DOHH2 (cell line): ENCODE measurements around the gene PMPCA.

Experiments
- H3F3A ChIP-seq: fragments of 200-600 bp; sonication (generic), shearing (Covaris generic); 2 replicates; pipeline ENCODE4 v1.6.0; 2016; ENCODE audit warnings: antibody characterized with exemption, mild to moderate bottlenecking; ENCODE audit not compliant: control insufficient read depth, insufficient read depth
- H3K27ac ChIP-seq: fragments of 200-600 bp; sonication (generic); 2 replicates; pipeline ENCODE4 v1.5.1; 2014; ENCODE audit warnings: low read depth, mild to moderate bottlenecking, low read length, moderate library complexity
- H3K27me3 ChIP-seq: fragments of 200-600 bp; sonication (generic); 2 replicates; pipeline ENCODE4 v1.6.1; 2014; ENCODE audit warnings: mild to moderate bottlenecking, low read length, mixed read lengths; ENCODE audit not compliant: control insufficient read depth
- H3K36me3 ChIP-seq: fragments of 200-600 bp; sonication (generic); 2 replicates; pipeline ENCODE4 v1.6.1; 2014; ENCODE audit warnings: mild to moderate bottlenecking, low read length, moderate library complexity, mixed read lengths; ENCODE audit not compliant: control insufficient read depth
- H3K4me1 ChIP-seq: fragments of 200-600 bp; sonication (generic); 2 replicates; pipeline ENCODE4 v1.6.1; 2014; ENCODE audit warnings: mild to moderate bottlenecking, low read length, mixed read lengths; ENCODE audit not compliant: control insufficient read depth
- H3K4me2 ChIP-seq: fragments of 200-600 bp; sonication (generic); 2 replicates; pipeline ENCODE4 v1.6.0; 2014; ENCODE audit warnings: mild to moderate bottlenecking, low read length, moderate library complexity
- H3K4me3 ChIP-seq: fragments of 200-600 bp; sonication (generic); 2 replicates; pipeline ENCODE4 v1.5.1; 2014; ENCODE audit warnings: mild to moderate bottlenecking, low read length, mixed read lengths
- H3K79me2 ChIP-seq: fragments of 200-600 bp; sonication (generic); 2 replicates; pipeline ENCODE4 v1.6.1; 2014; ENCODE audit warnings: mild to moderate bottlenecking, low read length, mixed read lengths; ENCODE audit not compliant: control insufficient read depth
- H3K9me2 ChIP-seq: fragments of 200-600 bp; sonication (generic); replicated peaks from 2 replicates; pipeline ENCODE4 v1.6.1; 2014; ENCODE audit warnings: mild to moderate bottlenecking, low read length, mixed read lengths; ENCODE audit not compliant: control insufficient read depth
- H3K9me3 ChIP-seq: fragments of 200-600 bp; sonication (generic); 2 replicates; pipeline ENCODE4 v1.6.1; 2014; ENCODE audit warnings: antibody characterized with exemption, low read length, mixed read lengths; ENCODE audit not compliant: control insufficient read depth, insufficient read depth
- H4K20me1 ChIP-seq: fragments of 200-600 bp; sonication (generic); 2 replicates; pipeline ENCODE4 v1.6.0; 2014; ENCODE audit warnings: low read depth, mild to moderate bottlenecking, antibody characterized with exemption, low read length, moderate library complexity; ENCODE audit not compliant: control insufficient read depth, insufficient read depth
- EZH2phosphoT487 ChIP-seq: fragments of 200-600 bp; sonication (generic); IDR thresholded peaks from 2 replicates; pipeline ENCODE4 v1.6.1; 2017; ENCODE audit warnings: borderline replicate concordance, mild to moderate bottlenecking, antibody characterized with exemption, low read length, moderate library complexity, mixed read lengths
- TF ChIP-seq, protein P1 (sequence below): fragments of 200-600 bp; sonication (generic); IDR thresholded peaks from one replicate; pipeline ENCODE4 v1.5.1; 2014; ENCODE audit warnings: antibody characterized with exemption, mild to moderate bottlenecking, low read depth, low read length; ENCODE audit not compliant: poor library complexity, severe bottlenecking

The PMPCA gene

DNA sequence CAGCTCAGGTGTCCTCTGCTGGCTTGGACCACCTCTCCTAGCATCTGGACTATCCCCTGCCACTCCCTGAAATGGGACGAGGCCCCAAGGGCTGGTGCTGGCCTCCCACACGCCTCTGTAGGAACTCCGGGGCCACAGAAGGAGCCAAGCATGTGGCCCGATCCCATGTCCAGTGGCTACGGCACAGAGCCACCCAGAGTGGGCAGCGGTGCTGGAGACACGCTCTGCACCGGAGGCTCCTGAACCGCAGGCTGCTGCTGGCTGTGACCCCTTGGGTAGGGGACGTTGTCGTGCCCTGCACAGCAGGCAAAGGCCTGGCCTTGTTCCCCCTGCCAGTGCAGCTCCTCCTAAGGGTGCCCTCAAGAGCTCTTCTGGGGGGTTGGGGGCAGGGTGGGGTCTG, 30.6 kb upstream of the PMPCA start:
- no peak for TF ChIP-seq EZH2phosphoT487
- TF ChIP-seq, protein P1, sequence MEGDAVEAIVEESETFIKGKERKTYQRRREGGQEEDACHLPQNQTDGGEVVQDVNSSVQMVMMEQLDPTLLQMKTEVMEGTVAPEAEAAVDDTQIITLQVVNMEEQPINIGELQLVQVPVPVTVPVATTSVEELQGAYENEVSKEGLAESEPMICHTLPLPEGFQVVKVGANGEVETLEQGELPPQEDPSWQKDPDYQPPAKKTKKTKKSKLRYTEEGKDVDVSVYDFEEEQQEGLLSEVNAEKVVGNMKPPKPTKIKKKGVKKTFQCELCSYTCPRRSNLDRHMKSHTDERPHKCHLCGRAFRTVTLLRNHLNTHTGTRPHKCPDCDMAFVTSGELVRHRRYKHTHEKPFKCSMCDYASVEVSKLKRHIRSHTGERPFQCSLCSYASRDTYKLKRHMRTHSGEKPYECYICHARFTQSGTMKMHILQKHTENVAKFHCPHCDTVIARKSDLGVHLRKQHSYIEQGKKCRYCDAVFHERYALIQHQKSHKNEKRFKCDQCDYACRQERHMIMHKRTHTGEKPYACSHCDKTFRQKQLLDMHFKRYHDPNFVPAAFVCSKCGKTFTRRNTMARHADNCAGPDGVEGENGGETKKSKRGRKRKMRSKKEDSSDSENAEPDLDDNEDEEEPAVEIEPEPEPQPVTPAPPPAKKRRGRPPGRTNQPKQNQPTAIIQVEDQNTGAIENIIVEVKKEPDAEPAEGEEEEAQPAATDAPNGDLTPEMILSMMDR, result no peak
- H3K4me3 ChIP-seq, result no peak overlapping the region
- H3K36me3 ChIP-seq, result peaks cover 83% of the 10 kb centered on the region
- no peaks in the 10 kb centered on the region for H3K79me2 ChIP-seq
- H3K9me3 ChIP-seq, result no peaks in the 10 kb centered on the region
- no peaks in the 10 kb centered on the region for H3F3A ChIP-seq
- H3K4me1 ChIP-seq, result no peaks in the 10 kb centered on the region
- H3K27ac ChIP-seq, result no peak overlapping the region
- no peak overlapping the region for H3K4me2 ChIP-seq
- H4K20me1 ChIP-seq, result no peaks in the 10 kb centered on the region
- H3K9me2 ChIP-seq, result no peaks in the 10 kb centered on the region
- H3K27me3 ChIP-seq, result no peaks in the 10 kb centered on the region

DNA sequence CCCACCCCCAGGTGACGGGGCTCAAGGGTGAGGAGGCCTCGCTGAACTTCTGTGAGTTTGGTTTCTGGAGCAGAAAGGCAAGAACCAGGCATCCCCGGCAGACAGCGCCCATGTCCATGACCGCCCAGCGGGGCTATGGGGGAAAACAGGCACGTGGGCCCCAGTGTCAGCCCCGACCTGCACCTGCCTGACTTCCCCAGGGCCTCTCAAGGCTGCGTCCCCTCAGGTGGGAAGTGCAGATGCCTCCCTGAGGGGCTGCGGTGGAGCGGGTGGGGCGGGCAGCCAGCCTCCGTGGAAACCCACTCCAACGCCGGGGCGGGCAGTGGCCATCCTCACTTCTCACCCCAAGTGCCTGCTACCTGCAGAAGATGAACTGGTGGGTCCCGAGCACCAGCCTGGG, 30.1 kb upstream of the PMPCA start:
- Histone ChIP-seq H3K9me2 (no peaks in the 10 kb centered on the region), H3K4me3 (no peak overlapping the region), H3K4me2 (no peak overlapping the region), H3K36me3 (peaks cover 82% of the 10 kb centered on the region), H4K20me1 (no peaks in the 10 kb centered on the region), H3F3A (no peaks in the 10 kb centered on the region), H3K27me3 (no peaks in the 10 kb centered on the region), H3K79me2 (no peaks in the 10 kb centered on the region), H3K9me3 (no peaks in the 10 kb centered on the region), H3K27ac (no peak overlapping the region), H3K4me1 (no peaks in the 10 kb centered on the region)
- no peak for TF ChIP-seq EZH2phosphoT487
- TF ChIP-seq, protein P1, result no peak

DNA sequence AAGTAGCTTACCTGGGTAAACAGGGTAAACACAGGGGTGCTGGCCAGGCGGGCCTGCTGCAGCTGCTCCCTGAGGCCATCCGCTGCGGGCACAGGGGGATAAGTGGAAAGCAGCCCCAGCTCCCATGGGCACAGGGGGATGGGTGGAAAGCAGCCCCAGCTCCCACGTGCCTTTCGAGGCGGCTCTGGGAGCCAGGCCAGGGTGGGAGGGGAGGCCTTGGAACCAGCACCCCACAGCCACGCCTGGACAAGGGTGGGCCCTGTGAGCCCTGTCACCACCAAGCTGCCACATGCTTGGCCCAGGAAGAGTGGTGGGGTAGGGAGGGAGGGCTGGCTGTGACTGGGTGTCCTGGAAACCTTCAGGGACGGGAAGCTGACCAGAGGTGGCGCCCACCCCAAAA, 29.1 kb upstream of the PMPCA start:
- Histone ChIP-seq H3K9me2 (no peaks in the 10 kb centered on the region), H3K4me2 (no peak overlapping the region), H3K36me3 (peaks cover 80% of the 10 kb centered on the region), H4K20me1 (no peaks in the 10 kb centered on the region), H3K27me3 (no peaks in the 10 kb centered on the region), H3K4me3 (no peak overlapping the region), H3K9me3 (no peaks in the 10 kb centered on the region), H3K79me2 (no peaks in the 10 kb centered on the region), H3K27ac (no peak overlapping the region), H3K4me1 (no peaks in the 10 kb centered on the region), H3F3A (no peaks in the 10 kb centered on the region)
- no peak for TF ChIP-seq EZH2phosphoT487
- TF ChIP-seq, protein P1, result no peak
